Activated gamma-delta T cell (primary cell): ENCODE measurements around the gene DPP6.

Experiments
- DNase-seq: peaks from one replicate; lab custom pipeline; 2025; lab: John Stamatoyannopoulos, UW

DPP6 gene

GRCh38 chr7:154592388-154592787 lies 540.2 kb downstream of the DPP6 start:
- DNase-seq, result no peak

GRCh38 chr7:154598396-154598795 lies 546.2 kb downstream of the DPP6 start:
- DNase-seq, result no peak

- no peak for DNase-seq
These were observed 546.7 kb downstream of the DPP6 start for GRCh38 chr7:154598864-154599263.

- no peak for DNase-seq
These were observed 558.7 kb downstream of the DPP6 start for GRCh38 chr7:154610903-154611302.

GRCh38 chr7:154613811-154614210 lies 561.6 kb downstream of the DPP6 start:
- no peak for DNase-seq

GRCh38 chr7:154620141-154620755 lies 568.0 kb downstream of the DPP6 start:
- DNase-seq, result no peak

GRCh38 chr7:154623399-154623798 lies 571.2 kb downstream of the DPP6 start:
- DNase-seq, result no peak

GRCh38 chr7:154627646-154628290 lies 575.6 kb downstream of the DPP6 start:
- DNase-seq, result no peak

- no peak for DNase-seq
These were observed 576.4 kb downstream of the DPP6 start for GRCh38 chr7:154628556-154628955.

- no peak for DNase-seq
These were observed 579.0 kb downstream of the DPP6 start for GRCh38 chr7:154631162-154631561.

- no peak for DNase-seq
These were observed 581.4 kb downstream of the DPP6 start for GRCh38 chr7:154633641-154634040.

- no peak for DNase-seq
These were observed 586.1 kb downstream of the DPP6 start for GRCh38 chr7:154638286-154638685.

- no peak for DNase-seq
These were observed 588.2 kb downstream of the DPP6 start for GRCh38 chr7:154640266-154640865.

GRCh38 chr7:154640917-154641316 lies 588.7 kb downstream of the DPP6 start:
- no peak for DNase-seq

GRCh38 chr7:154644366-154644765 lies 592.2 kb downstream of the DPP6 start:
- no peak for DNase-seq

GRCh38 chr7:154646126-154647013 lies 594.2 kb downstream of the DPP6 start:
- no peak for DNase-seq

- DNase-seq, result no peak
These were observed 595.4 kb downstream of the DPP6 start for GRCh38 chr7:154647625-154648024.

- no peak for DNase-seq
These were observed 596.8 kb downstream of the DPP6 start for GRCh38 chr7:154649015-154649414.

- DNase-seq, result no peak
These were observed 597.2 kb downstream of the DPP6 start for GRCh38 chr7:154649434-154649833.

GRCh38 chr7:154650275-154650674 lies 598.1 kb downstream of the DPP6 start:
- DNase-seq, result no peak

GRCh38 chr7:154651501-154651900 lies 599.3 kb downstream of the DPP6 start:
- DNase-seq, result no peak

GRCh38 chr7:154652564-154652963 lies 600.4 kb downstream of the DPP6 start:
- DNase-seq, result no peak
